Kidney capillary endothelial cell (primary cell): ENCODE data around the gene S100A8.
"Not testable (repeated sequence)": the region's sequence is repeated elsewhere in the genome, so short reads cannot be mapped to it uniquely, and the experiment has no call there.

Experiments
- DNase-seq: peaks from one replicate; pipeline ENCODE4 v3.0.0-alpha.2; 2018; ENCODE audit warnings: low spot score

Gene S100A8

DNA sequence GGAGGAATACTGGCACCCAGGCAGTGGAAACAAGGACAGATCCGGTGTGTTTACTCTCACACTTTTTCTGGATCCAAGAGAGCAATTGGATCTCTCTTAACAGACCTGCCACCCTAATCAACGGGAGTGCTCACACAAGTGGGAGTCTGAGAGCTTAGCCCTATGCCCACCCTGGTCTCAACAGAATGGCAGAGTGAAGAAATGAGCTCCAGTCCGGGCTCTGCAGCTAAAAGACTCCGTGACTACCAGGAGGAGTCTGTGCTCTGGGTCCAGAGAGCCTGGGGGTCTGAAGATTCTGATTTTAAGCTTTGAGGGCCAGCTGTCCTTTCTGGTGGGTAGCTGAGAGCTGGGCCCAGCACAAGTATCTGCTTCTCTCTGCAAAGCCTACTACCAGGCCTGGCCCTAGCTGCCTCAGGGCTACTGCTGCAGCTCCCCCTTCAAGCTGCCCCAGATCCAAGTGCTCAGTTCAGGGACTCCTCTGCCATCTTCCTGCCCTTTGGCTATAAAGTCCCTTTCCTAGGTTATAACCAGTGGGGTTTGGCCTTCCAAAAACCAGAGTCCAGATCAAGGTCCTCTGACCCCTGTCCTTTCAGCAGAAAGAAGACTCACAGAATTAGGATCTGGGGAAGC, 29.3 kb downstream of the S100A8 start:
- DNase-seq: no peak

DNA sequence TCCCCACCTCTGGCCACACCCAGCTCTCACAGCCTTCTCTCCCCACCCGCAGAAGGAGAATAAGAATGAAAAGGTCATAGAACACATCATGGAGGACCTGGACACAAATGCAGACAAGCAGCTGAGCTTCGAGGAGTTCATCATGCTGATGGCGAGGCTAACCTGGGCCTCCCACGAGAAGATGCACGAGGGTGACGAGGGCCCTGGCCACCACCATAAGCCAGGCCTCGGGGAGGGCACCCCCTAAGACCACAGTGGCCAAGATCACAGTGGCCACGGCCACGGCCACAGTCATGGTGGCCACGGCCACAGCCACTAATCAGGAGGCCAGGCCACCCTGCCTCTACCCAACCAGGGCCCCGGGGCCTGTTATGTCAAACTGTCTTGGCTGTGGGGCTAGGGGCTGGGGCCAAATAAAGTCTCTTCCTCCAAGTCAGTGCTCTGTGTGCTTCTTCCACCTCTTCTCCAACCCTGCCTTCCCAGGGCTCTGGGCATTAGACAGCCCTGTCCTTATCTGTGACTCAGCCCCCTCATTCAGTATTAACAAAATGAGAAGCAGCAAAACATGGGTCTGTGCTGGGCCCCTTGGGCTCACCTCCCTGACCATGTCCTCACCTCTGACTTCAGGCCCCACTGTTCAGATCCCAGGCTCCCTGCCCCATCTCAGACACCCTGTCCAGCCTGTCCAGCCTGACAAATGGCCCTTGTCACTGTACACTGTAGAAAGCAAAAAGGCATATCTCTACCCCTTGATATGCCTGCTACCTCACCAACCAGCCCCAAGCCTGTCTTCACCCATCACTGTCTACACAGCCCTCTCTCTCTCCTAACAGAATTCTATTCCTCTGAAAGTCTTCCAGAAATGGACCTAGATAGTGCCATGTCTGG, 30.0 kb downstream of the S100A8 start:
- DNase-seq: no peak

DNA sequence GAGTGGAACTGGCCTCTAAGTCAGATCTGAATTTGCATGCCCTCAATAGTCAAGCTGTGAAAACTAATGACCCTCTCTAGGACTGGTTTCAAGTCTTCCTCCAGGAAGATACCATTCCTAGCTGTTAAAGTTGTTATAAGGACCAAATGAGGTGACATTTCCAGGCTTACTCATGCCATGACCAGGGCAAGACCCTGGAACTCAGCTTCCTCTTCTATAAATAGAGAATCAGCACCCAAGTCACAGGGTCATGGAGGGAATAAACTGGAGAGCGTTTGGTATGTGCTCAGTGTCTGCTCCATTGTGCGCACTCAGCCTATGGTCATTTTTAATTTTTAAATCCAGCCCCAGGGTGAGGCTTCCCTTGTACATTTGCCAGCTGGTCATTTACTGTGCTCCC, 30.7 kb downstream of the S100A8 start:
- no peak for DNase-seq

DNA sequence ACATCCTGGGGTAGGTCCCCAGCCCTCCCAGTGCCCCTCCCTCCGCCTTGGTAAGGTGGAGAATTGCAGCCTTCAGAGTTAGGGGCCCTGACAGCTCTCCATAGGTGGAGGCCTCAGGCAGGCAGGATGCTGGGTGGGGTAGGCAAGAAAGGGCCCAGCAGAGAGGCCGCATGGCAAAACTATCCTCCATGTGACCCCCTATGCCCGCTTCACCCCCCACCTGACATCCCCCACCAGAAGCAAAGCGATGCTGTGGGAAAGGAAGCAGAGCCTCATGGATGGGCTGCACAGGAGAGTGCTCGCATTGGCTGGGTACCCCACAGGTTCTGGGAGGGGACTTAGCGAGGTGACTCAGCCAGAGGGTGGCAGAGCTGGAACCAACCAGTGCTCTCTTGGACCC, 31.6 kb downstream of the S100A8 start:
- no peak for DNase-seq

DNA sequence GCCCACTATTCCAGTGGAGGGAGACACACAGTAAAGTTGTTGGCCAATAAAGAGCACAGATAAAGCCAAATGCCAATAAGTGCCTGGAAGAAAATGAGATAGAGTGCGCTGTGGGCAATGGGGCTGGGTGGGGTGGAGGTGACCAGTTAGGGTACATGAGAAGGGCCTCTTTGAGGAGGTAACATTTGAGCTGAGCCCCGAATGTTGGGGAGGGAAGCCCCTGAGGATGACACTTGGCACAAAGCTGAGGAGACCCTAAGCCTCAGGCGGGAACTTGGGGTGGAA, 32.2 kb downstream of the S100A8 start:
- DNase-seq: no peak

DNA sequence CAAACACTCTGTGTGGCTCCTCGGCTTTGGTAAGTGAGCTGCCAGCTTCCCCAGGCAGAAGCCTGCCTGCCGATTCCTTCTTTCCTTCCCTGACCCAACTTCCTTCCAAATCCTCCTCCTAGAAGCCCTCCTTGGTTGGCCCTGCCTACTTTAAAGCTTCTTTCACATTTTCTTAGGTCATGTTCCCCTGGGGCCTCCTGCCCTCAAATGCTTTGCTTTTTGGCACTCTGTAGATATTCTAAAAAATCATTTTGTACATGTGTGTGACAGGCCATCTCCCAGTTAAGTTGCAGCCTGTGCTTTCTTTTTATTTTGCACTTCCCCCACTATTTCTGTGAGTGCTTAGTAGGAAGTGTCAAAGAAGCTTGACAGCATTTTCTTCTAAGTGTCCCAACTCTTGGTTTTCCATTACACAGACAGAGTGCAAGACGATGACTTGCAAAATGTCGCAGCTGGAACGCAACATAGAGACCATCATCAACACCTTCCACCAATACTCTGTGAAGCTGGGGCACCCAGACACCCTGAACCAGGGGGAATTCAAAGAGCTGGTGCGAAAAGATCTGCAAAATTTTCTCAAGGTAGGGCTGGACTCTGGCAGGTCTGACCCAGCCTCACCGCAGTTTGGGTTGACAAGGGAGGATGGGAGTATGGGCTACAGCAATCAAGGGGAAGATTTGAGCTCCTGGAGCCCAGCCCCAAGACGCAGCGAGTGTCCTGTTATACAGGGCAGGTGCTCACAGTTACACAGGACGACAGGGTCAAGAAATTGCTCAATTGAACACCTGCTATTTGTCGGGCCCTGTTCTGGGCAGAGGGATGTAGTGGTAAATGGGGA, 32.8 kb downstream of the S100A8 start, which contains the start of gene S100A9:
TSS of gene S100A9 (plus strand) at position 2 of the 838 bp plus-strand sequence. CDS start at position 432, 430 bp downstream.
- no peak for DNase-seq

DNA sequence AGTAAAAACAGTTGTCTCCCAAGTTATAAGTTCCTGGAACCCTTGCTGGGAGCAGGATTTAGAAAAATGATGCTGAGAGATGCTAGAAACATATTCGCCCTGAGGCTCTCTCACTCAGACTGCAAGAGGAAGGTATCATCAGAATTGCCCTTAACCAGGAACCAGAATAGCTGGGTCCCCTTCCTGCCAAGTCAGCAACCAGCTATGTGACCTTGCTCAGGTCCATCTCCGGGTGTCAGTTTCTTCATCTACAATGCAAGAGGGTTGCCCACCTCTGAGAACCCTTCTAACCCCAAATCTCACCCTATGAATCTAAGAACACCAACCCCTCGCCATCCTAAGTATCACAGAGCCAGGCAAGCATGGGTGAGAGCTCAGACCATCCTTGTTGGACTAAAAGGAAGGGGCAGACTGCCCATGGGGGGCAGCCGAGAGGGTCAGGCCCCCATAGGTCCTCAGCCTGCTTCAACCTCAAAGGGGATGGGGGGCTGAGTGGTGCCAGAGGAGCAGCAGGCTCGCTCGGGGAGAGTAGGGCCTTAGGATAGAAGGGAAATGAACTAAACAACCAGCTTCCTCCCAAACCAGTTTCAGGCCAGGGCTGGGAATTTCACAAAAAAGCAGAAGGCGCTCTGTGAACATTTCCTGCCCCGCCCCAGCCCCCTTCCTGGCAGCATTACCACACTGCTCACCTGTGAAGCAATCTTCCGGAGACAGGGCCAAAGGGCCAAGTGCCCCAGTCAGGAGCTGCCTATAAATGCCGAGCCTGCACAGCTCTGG, 33.6 kb downstream of the S100A8 start:
- DNase-seq: no peak

DNA sequence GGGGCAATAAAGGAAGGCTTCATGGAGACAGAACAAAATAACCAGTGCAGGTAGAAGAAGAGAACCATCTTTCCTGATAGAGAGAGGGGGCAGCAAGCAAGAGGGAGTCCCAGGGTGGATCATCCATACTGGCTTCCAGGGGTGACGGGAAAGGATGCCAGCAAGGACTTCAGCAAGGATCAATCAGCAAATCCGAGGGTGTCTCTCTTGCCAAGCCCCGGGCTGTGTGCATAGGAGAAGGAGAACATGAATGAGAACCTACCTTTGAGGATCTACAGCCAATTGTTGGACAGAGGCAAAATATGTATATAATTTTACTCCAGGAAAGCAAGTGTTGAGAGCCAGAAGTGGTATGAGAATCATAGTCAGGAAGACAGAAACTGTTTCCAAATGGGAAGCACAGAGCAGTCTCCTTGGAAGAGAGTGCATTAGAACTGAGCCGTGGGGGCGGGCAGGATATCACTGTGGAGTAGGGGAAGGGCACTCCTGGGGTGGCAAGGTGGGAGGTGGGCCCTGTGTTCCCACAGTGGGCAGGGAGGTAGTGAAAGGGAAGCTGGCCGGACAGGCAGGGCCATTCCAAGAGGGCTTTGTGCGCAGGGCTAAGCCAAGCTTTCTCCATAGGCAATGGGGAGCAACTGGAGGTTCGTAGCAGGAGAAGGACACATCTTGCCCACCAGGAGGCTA, 34.3 kb downstream of the S100A8 start:
- DNase-seq: no peak

DNA sequence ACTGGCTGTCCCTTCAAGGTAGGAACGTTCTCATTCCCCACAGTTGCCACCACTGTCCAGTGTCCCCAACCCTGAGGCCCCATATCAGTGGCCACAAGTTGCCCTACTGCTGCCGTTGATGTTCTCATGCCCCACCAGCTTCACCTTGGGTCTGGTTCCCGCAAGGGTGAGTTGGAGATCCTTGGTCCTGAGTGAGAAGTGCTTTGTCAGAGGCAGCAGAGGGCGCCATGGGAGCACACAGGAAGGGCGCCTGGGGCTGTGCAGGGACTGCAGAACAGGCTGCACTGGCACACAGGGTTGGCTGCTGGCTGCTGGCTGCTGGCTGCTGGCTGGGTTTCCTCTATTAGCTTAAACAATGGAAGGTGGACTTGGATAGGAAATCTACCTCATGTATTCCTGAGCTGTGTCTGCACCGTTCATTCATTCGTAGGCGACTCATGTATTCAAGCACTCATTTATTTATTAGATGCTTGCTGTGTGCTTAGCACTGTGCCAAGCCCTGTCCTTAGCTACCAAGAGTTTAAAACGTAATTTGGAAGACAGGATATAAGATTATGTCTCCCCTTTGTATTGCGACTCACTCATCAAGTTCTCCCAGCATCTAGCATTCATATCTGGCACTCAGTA, 35.3 kb downstream of the S100A8 start:
- DNase-seq: peak; percentile 36

DNA sequence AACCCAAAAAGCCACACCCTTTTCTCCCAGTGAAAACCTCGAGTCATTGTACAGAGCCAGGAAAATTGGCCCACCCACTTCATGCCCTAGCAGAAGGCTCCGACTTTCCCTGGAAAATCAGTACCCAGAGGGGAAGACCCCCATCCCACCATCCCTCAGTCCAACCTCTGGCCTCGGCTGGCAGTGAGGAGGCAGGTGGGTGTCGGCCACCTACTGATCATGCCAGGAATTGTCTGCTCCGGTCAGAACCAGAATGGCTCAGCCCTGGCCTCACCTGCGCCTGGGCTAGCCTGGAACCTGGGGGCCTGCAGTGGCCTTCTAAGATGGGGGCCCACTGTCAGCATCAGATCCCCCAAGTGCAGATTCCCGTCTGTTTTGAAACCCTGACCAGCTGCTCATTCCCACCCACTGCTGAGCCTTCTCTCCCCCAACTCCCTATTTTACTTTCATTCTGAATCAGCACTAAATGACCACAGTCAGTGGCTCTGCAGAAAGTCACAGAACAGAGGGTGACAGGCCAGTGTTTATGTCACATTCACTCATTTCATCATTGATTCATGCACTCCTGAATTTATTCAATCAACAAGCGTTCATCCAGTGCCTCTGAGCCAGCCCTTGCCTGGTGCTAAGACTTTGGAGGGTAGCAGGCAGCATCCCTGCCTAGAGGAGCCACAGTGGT, 36.2 kb downstream of the S100A8 start:
- no peak for DNase-seq

DNA sequence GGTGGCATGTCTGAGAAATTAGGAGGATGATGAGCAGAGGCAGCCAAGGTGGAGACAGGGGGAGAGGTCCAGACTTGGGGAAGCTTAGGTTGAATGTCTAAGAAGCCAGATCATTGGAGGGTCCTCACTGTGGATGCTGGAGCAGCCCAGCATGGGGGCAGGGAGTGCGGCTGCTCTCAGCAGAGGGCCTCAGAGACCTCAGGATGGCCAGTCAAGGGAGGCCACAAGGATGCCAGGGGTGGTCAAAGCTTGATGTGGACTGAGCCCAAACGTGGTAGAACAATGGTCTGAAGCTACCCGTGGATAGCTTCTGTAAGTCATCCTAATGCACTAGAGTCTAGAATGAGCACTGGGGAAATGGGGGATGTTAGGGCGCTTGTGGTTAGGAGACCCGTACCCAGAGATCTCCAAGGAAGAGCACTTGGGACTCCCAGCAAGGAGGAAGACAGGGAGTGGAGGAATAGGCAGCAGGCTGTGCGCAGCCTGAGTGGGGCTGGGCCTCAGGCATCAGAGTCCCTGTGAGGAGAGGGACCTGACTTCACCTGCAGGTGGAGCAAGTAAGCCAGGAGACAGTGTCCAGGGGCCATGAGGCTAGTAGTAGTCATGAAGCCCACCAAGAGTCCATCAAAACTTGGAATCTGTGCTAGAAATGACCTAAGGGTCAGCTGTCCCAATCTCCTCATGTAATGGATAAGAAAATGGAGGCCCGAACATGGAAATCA, 37.5 kb downstream of the S100A8 start:
- DNase-seq: no peak

DNA sequence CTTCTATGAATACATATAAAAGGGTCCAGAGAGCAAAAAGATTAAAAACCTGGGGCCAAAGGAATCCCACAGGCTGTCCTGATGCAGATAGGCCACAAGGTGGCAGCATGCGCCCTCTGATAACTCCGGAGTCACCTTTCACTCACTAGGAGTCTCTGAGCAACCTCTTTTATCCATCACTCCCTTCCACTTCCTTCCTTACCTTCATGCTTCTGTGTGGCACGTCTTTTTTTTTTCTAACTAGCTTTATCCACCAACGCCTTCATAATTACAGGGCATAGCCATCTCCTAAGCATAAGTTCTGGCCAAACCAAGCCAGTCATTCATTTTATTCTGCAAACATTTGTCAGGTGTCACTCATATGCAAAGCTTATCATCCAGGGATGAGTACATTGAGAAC, 38.4 kb downstream of the S100A8 start:
- peak; percentile 70 for DNase-seq

DNA sequence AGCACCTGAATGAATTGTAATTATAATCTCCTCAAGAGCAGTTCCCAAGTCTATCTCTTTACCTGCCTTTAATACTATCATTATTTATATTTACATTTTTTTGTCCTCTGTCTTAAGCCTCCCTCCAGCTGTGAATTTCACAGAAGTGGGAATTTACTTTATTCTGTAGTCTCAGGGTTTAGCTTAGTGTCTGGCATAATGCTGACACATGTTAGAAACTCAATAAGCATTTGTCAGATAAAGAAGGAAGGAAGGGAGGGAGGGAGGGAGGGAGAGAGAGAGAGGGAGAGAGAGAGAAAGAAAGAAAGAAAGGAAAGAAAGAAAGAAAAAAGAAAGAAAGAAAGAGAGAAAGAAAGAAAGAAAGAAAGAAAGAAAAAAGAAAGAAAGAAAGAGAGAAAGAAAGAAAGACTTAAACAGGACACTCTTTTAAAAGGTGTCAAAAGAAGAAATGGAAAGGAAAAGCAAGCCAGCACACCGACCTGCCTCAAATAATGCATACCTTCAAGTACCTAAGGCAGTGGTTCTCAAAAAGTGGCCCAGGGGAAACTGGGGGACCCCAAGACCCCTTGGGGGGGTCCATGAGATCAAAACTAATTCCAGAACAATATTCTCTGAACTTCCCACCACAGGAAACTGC, 40.4 kb downstream of the S100A8 start:
- DNase-seq: no peak

DNA sequence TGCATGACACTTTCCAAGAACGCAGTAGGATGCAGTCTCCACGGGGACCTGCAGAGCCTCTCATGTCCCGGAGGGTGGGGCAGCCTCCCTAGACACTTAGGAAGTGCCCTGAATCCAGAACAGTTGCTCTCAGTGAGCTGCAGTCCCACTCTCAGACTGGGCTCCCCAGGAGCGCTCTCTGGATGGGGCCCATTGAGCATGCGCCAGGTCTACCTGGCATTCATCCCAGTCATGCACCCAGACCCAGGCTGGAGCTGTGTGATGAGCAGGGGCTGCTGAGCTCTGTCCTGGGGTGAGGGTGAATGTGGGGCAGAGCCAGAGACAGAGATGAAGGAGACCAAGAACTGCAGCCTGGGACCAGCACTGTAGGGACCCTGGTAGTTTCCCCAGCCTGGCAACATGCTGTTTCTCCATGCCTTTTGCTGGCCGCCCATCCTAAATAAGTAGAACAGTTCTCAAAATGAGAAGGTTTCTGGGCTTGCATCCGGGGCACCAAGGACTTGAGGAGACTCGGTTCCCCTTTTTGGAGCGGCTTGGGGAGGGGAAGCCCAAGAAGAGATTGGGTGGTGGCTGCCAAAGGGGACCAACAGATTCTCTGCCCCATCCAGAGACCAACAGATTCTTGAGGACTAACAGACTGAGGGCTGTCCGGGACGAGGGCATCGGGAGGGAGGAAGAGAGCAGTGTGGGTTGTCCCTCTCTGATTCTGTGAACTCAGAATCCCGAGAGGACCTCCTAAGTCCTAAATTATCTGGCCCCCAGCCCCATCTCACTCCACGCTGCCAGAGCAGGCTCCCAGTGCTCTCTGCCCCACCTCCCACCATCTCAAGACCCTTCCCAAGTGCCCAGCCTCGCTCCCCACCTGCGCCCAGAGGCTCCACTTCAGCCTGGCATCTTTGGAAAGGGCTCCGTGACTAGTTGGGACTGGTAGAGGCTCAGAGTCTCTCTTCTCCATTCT, 41.2 kb downstream of the S100A8 start:
- no peak for DNase-seq

DNA sequence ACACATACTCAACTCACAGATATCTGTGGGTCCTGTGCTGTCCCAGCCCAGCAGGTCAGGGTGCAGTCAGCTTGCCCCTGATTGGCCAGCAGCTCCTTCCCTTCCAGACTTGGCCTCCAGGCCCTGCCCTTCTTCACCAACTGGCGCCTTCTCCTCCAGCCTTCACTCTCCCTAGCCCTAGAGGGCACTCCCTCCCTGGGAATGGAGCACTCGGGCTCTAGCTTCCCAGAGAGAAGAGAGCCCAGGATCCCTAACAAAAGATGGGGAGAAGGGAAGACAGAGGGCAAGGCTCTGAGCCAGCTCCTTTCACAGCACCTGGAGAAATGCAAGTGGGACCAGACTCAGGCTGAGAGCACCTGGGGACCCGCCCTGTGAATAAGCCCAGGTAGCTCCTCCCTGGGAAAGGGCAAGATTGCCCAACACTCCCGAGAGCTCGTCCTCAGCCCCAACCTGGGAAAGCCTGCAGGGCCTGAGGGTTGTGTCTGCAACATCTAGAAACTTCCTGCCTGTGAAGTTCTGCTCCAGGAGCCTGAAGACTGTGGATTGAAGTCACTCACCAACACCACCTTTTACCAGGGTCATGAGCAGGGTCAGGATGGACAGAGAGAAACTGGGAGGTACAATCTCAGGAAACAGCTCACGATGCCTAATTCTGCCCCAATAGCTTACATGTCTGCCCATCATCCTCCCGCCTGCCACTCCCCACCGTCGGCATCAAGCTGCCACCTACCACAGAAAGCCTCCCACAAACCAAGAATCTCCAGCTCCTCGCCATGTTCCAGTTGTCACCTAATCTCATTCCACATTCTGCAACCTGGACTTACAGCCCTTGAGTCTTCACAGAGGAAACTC, 42.1 kb downstream of the S100A8 start, which contains the start of gene PGLYRP4:
TSS of gene PGLYRP4 (minus strand) at position 331 of the 852 bp plus-strand sequence. CDS start 909 bp downstream, outside the sequence.
- no peak for DNase-seq

DNA sequence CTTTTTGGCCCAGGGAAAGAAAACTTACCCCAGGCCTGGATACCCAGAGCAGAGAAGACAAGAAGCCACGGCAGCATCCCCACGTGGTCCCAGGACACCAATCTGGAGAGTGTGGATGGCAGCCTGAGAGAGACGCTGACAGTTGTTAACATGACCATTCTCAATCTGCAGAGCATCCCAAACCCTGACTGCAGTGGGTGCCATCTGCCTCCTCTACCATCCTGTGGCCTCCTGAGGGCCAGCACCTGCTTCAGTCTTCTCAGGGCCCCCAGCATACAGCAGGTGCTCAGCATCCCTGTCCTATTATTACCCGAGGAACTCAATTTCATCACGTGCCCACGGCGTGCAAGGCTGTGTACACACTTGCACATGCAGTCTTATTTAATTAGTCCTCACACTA, 43.0 kb downstream of the S100A8 start:
- no peak for DNase-seq

DNA sequence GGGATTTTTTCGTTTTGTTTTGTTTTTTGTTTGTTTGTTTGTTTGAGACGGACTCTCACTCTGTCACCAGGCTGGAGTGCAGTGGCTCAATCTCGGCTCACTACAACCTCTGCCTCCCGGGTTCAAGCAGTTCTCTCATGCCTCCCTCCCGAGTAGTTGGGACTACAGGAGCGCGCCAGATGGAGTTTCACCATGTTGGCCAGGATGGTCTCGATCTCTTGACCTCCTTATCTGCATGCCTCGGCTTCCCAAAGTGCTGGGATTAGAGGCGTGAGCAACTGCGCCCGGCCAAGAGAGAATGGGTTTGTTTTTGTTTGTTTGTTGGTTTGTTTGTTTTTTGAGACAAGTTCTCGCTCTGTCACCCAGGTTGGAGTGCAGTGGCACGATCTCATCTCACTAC, 43.8 kb downstream of the S100A8 start:
- not testable (repeated sequence) for DNase-seq
